Measurements from ENCODE around the gene SIRT4.
"Not testable (repeated sequence)": the region's sequence is repeated elsewhere in the genome, so short reads cannot be mapped to it uniquely, and the experiment has no call there.

Gene SIRT4

GRCh38 chr12:120332523-120332922 is 30.4 kb downstream of the SIRT4 start:
- Histone ChIP-seq H3K9ac (no peak overlapping the region), H3K4me3 (ENCODE audit: low read depth, low read length) (no peak overlapping the region), H3K4me1 (no peaks in the 10 kb centered on the region), H3K36me3 (ENCODE audit: control insufficient read depth, insufficient read depth, low read length) (no peaks in the 10 kb centered on the region), H2AFZ (no peak overlapping the region), H3K27me3 (ENCODE audit: control insufficient read depth, insufficient read depth, low read length) (no peaks in the 10 kb centered on the region), H3K9me3 (ENCODE audit: control insufficient read depth, low read length) (no peaks in the 10 kb centered on the region), H3K79me2 (no peaks in the 10 kb centered on the region), H3K4me2 (ENCODE audit: low read length) (no peak overlapping the region), H3K27ac (no peak overlapping the region)
- no peak for TF ChIP-seq CTCF (IDR thresholded peaks at IDR 0.05)

GRCh38 chr12:120335447-120335846 is 33.3 kb downstream of the SIRT4 start:
- H3K9me3 ChIP-seq (ENCODE audit: control insufficient read depth, low read length); H3K27ac ChIP-seq: not testable (repeated sequence)
- TF ChIP-seq CTCF (IDR thresholded peaks at IDR 0.05) = peak; percentile 64

GRCh38 chr12:120336392-120336791 is 34.3 kb downstream of the SIRT4 start:
- not testable (repeated sequence) for H3K9ac ChIP-seq; H3K27ac ChIP-seq; H3K4me1 ChIP-seq; H3K79me2 ChIP-seq; H3K36me3 ChIP-seq (ENCODE audit: control insufficient read depth, insufficient read depth, low read length); H2AFZ ChIP-seq; H3K4me2 ChIP-seq (ENCODE audit: low read length); H3K9me3 ChIP-seq (ENCODE audit: control insufficient read depth, low read length); H3K4me3 ChIP-seq (ENCODE audit: low read depth, low read length); H3K27me3 ChIP-seq (ENCODE audit: control insufficient read depth, insufficient read depth, low read length)

More at GRCh38 chr12:120335447-120335846, 33.3 kb downstream of the SIRT4 start:
- H2AFZ ChIP-seq = peak overlapping the region; percentile 40
- H3K9ac ChIP-seq; H3K36me3 ChIP-seq (ENCODE audit: control insufficient read depth, insufficient read depth, low read length); H3K4me2 ChIP-seq (ENCODE audit: low read length); H3K4me1 ChIP-seq; H3K27me3 ChIP-seq (ENCODE audit: control insufficient read depth, insufficient read depth, low read length); H3K4me3 ChIP-seq (ENCODE audit: low read depth, low read length); H3K79me2 ChIP-seq: not testable (repeated sequence)

- H3K4me3 ChIP-seq (ENCODE audit: low read depth, low read length) = no peak overlapping the region
- H3K4me1 ChIP-seq = no peaks in the 10 kb centered on the region
- H3K4me2 ChIP-seq (ENCODE audit: low read length) = no peak overlapping the region
- no peaks in the 10 kb centered on the region for H3K79me2 ChIP-seq
- H3K27ac ChIP-seq = no peak overlapping the region
- H3K36me3 ChIP-seq (ENCODE audit: control insufficient read depth, insufficient read depth, low read length) = no peaks in the 10 kb centered on the region
- no peak overlapping the region for H3K9ac ChIP-seq
- H3K9me3 ChIP-seq (ENCODE audit: control insufficient read depth, low read length) = no peaks in the 10 kb centered on the region
- H3K27me3 ChIP-seq (ENCODE audit: control insufficient read depth, insufficient read depth, low read length) = no peaks in the 10 kb centered on the region
- H2AFZ ChIP-seq = no peak overlapping the region
- TF ChIP-seq CTCF (IDR thresholded peaks at IDR 0.05) = no peak
These were observed 35.6 kb downstream of the SIRT4 start for GRCh38 chr12:120337730-120338129.

- Histone ChIP-seq H3K27ac (no peak overlapping the region), H3K36me3 (ENCODE audit: control insufficient read depth, insufficient read depth, low read length) (no peaks in the 10 kb centered on the region), H3K79me2 (no peaks in the 10 kb centered on the region)
These were observed 37.1 kb downstream of the SIRT4 start for GRCh38 chr12:120339256-120339655.

More at GRCh38 chr12:120339256-120339655, 37.1 kb downstream of the SIRT4 start:
- TF ChIP-seq CTCF (IDR thresholded peaks at IDR 0.05) = no peak
- H3K9ac ChIP-seq = no peak overlapping the region
- H3K4me3 ChIP-seq (ENCODE audit: low read depth, low read length) = no peak overlapping the region
- no peak overlapping the region for H3K4me2 ChIP-seq (ENCODE audit: low read length)
- H3K4me1 ChIP-seq = no peaks in the 10 kb centered on the region
- H3K27me3 ChIP-seq (ENCODE audit: control insufficient read depth, insufficient read depth, low read length) = no peaks in the 10 kb centered on the region
- no peak overlapping the region for H2AFZ ChIP-seq
- H3K9me3 ChIP-seq (ENCODE audit: control insufficient read depth, low read length) = no peaks in the 10 kb centered on the region
